ENCODE results near the gene SPDYE2.
"Not testable (repeated sequence)": the region's sequence is repeated elsewhere in the genome, so short reads cannot be mapped to it uniquely, and the experiment has no call there.

Gene SPDYE2

DNA sequence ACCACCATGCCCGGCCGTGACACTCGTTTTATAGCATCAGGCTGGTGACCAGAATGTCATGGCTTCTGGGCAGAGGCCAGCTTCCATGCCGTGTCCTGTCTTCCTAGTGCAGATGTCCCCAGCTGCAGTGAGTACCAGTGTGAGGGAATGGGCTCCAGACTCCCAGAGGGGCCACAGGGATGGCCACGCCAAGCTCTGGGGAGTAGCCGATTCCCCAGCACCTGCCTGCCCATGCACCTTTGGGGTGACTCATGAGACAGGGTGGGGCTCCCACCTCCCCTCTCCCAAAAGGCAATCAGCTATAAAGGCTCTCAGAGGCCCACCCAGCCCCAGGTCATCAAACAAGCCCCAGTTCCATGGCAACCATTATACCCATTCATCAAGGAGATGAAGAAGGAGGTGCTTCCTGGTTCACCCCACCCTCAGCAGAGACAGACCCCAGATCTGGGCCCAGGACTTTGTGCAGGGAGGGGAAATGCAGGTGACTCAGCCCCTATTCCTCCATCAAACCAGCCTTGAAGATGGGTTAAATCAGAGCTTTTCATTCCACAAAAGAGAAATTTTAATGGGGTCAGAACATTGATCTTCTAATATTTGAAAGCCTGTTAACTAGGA, at the start of gene SPDYE2:
TSS of gene SPDYE2 (plus strand) at position 419 of the 615 bp plus-strand sequence. CDS start 2,030 bp downstream, outside the sequence.
- not testable (repeated sequence) for DNase-seq

GRCh38 chr7:102503141-102503540, 47.9 kb upstream of the SPDYE2 start:
- DNase-seq: not testable (repeated sequence)

- DNase-seq: not testable (repeated sequence)
Measured at GRCh38 chr7:102505298-102506185, 45.5 kb upstream of the SPDYE2 start.

- not testable (repeated sequence) for DNase-seq
Measured at GRCh38 chr7:102507410-102508088, 43.5 kb upstream of the SPDYE2 start.

DNA sequence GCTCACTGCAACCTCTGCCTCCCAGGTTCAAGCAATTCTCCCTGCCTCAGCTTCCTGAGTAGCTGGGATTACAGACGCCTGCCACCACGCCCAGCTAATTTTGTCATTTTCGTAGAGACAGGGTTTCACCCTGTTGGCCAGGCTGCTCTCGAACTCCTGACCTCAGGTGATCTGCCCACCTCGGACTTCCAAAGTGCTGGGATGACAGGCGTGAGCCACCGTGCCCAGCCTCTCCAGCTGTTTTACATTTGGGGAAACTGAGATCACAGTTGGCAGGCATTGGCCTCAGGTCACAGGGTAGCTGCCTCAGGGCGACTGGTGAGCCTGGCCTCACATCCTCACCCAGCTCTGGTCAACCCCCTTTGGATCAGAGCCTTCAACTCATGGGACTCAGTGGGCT, 40.5 kb upstream of the SPDYE2 start:
- not testable (repeated sequence) for DNase-seq

GRCh38 chr7:102511860-102512522, 39.0 kb upstream of the SPDYE2 start:
- DNase-seq: not testable (repeated sequence)

- DNase-seq: not testable (repeated sequence)
Measured at GRCh38 chr7:102512642-102513221, 38.3 kb upstream of the SPDYE2 start.

DNA sequence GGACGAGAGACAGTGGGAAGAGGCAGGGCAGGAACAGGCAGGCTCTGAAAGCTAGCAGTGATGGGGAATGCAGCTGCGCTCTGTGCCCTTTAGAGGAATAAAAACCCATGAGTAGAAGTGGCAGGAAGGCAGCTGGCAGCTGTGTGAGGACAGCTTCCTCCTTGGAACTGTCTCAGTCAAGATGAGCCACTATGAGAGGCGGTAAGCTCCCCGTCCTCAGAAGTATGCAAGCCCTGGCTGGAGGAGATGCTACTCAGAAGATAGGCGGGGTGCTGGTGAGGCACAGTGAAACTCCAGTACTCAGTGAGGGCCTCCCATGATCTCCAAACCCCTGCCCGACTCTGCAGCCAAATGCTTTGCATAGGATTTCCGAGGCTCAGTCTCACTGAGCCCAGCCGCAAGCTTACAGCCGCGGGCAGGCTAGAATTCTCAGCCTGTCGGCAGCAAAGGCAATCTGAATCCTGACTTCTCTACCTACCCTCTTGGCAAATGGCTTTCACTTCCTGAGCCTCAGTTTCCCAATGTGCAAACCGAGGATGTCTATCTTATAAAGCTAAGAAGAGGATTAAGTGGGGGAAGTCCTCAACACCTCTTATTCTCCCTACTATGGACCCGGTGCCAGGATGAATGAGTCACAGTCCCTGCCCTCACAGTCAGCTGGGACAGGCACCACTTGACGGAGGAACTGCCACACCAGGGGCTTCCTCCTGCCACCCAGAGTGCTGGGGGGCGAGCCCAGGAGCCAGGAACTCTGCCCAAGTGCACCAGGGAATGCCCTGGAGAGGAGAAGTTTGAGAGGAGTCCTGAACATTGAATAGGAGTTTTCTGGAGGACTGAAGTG, 35.9 kb upstream of the SPDYE2 start:
- DNase-seq: not testable (repeated sequence)

DNA sequence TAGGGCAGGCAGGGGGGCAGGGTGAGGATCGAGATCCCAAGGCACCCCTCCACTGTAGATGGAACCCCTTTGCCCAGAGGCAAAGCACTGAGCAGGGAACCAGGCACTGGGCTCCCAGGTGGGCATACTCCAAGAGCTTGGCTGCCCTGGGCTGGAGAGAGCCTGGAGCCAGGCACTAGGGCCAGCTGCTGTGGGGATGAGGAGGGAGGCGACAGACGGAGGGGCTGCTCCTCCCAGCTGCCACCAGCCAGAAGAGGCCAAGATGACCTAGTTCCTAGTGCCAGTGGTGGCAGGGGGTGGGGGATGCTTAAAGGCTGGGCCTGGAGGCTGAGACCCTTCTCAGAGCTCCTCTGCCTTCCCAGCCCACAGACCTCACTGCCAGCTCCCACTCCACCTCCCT, 35.1 kb upstream of the SPDYE2 start:
- DNase-seq: not testable (repeated sequence)

GRCh38 chr7:102516951-102517350, 34.1 kb upstream of the SPDYE2 start:
- not testable (repeated sequence) for DNase-seq

DNA sequence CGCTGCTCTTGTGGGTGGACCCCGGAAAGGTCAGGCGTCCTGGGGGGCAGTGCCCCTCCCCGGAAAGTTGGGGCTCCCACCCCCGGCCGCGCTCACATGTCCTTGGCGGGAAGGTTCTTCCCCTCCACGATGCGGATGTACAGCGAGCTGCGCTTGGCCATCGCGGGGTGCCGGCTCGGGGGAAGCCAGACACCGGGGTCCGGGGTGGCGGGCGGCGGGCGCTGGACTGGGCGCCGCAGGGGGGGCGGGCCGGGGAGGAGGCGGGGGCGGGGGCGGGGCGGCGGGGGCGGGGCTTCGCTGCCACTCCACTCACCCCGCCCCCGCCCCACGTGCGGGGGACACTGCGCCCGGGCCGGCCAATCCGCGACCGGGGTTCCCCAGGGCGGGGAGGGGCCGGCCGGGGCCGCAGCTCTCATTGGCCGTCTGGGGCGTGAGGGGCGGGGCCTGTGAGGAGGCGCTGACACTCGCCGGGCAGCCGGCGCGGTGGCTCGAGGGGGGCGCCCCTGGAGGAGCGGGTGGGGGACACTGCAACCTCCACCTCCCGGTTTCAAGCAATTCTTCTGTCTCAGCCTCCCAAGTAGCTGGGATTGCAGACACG, 33.4 kb upstream of the SPDYE2 start, which contains the start of gene RASA4B:
TSS of gene RASA4B (minus strand) at position 228 of the 598 bp plus-strand sequence. CDS start at position 161, 67 bp downstream.
- DNase-seq: not testable (repeated sequence)

DNA sequence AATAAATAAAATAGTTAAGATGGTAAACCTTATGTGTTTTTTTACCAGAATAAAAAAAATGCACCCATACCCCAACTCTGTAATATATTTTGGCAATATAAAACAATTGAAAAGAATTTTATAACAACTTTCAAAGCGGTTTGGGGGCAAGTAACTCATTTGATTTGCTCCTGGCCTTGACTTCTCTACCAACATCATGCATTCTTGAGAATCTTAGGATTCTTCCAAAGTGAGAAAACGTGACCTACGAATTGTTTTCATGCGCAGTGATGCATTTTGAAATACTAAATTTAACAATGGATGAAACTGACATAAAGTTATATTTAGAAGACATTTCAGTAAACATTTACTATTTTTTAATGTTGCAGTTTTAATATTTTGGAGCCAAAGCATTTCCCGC, 30.2 kb upstream of the SPDYE2 start:
- DNase-seq: not testable (repeated sequence)

GRCh38 chr7:102524803-102525202, 26.2 kb upstream of the SPDYE2 start:
- not testable (repeated sequence) for DNase-seq

DNA sequence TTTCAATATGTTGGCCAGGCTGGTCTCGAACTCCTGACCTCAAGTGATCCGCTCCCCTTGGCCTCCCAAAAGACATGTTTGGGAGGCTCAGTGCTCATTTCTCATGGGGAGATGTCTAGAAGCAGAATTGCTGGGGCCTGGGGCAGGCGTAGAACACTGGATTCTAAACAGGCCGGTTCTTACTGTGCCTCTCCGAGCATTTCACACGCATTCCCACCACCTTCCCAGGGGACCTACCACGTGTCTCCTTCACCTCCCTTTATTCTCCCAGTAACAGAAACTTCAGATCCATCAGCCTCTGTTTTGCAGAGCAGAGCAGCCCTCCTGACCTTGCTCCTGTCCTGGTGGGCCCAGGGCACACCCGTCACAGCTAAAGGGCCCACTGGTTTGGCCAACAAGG, 23.8 kb upstream of the SPDYE2 start:
- DNase-seq: not testable (repeated sequence)

DNA sequence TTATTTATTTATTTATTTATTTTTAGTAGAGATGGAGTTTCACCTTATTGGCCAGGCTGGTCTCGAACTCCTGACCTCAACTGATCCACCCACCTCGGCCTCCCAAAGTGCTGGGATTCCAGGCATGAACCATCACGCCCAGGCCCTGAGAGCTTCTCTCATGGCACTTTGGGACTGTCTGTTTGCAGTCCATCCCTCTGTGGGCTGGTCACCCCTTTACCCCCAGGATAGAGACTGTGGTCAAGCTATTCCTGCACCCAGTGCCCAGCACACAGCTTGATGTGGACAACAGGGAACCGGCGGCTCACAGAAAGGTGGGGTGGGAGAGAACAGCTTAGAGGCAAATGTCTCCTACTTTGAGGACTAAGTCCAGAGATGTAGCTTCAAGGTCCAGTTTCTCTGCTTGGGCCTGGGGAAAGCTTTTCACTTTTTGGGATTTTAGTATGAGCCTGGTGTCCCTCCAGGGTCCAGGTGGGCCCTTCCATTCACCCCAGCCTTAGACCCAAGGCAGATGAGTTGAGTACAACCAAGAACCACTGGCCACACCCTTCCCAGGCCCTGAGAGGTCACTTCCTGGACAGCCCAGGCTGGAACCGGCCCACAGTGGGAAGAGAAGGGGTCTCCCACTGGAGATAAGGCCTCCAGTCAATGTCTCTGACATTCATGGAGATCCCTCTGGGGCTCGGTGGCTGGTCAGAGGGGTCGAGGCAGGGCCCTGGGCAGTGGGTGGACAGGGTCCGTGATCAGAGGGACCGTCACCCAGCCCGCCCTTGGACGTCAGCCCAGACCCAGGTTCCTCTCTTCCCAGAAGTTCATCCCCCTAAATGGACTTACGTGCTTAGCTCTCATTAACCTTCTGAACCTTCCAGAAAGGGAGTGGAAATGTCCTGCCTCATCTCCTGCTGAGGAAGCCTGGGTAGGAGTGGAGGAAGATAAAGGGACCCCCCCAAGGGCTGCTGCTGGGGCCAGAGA, 22.9 kb upstream of the SPDYE2 start:
- not testable (repeated sequence) for DNase-seq

- DNase-seq: not testable (repeated sequence)
Measured at GRCh38 chr7:102531583-102531982, 19.4 kb upstream of the SPDYE2 start.

DNA sequence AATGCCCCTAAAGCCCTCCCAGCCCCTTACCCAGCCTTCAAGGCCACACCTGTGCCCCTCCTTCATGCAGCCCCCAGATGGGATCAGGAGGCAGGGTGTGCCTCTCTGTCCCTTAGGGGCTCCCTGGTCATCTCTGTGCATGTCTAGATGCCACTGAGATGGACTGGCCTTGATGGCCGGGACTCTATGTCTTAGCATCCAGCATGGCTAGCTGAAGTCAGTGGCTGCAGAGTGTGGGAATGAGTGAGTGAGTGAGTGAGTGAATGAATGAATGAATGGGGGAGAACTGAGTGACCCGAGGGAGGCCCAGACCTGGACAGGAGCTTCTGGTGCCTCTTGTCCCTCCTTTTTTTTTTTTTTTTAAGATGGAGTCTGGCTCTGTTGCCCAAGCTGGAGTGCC, 18.9 kb upstream of the SPDYE2 start:
- not testable (repeated sequence) for DNase-seq

- DNase-seq: not testable (repeated sequence)
Measured at GRCh38 chr7:102535062-102535615, 15.9 kb upstream of the SPDYE2 start.

- DNase-seq: not testable (repeated sequence)
Measured at GRCh38 chr7:102540604-102541003, 10.4 kb upstream of the SPDYE2 start.

Measured in NCI-H187 (cell line).